Neural progenitor cell (in vitro differentiated cells): ENCODE results near the gene HUS1. TPM values are rescaled to one million over a fixed set of nuclear protein-coding genes. Genes with fewer than 3 reads are reported as not detected.

Experiments used
- DNase-seq: peaks from one replicate; pipeline ENCODE4 v3.0.0-alpha.2; 2016; ENCODE audit warnings: low spot score
- H2AFZ ChIP-seq: fragments of 200-600 bp; sonication (generic); replicated peaks from 2 replicates; pipeline ENCODE4 v1.6.1; 2016; ENCODE audit warnings: antibody characterized with exemption
- H3F3A ChIP-seq: fragments of 200-600 bp; sonication (generic); 2 replicates; pipeline ENCODE4 v1.6.1; 2016; ENCODE audit warnings: antibody characterized with exemption, low read depth
- H3K27ac ChIP-seq: fragments of 200-600 bp; sonication (generic); 2 replicates; pipeline ENCODE4 v1.5.1; 2016; ENCODE audit warnings: mild to moderate bottlenecking
- H3K27me3 ChIP-seq: fragments of 200-600 bp; sonication (generic); 2 replicates; pipeline ENCODE4 v1.6.1; 2016; ENCODE audit warnings: mild to moderate bottlenecking, moderate library complexity
- H3K36me3 ChIP-seq: fragments of 200-600 bp; sonication (generic); 2 replicates; pipeline ENCODE4 v1.5.1; 2016
- H3K4me1 ChIP-seq: fragments of 200-600 bp; sonication (generic); 2 replicates; pipeline ENCODE4 v1.6.1; 2016; ENCODE audit warnings: mixed run types
- H3K4me2 ChIP-seq: fragments of 200-600 bp; sonication (generic); 2 replicates; pipeline ENCODE4 v1.6.1; 2016
- H3K4me3 ChIP-seq: fragments of 200-600 bp; sonication (generic); 2 replicates; pipeline ENCODE4 v1.5.1; 2016
- H3K79me2 ChIP-seq: fragments of 200-600 bp; sonication (generic); 2 replicates; pipeline ENCODE4 v1.6.1; 2016; ENCODE audit warnings: low read depth
- H3K9ac ChIP-seq: fragments of 200-600 bp; sonication (generic); 2 replicates; pipeline ENCODE4 v1.6.1; 2016
- H3K9me3 ChIP-seq: fragments of 200-600 bp; sonication (generic); 2 replicates; pipeline ENCODE4 v1.5.1; 2016; ENCODE audit warnings: low read depth
- H4K20me1 ChIP-seq: fragments of 200-600 bp; sonication (generic); 2 replicates; pipeline ENCODE4 v1.6.1; 2016; ENCODE audit warnings: low read depth
- H3K27ac Mint-ChIP-seq: 3 replicates; pipeline ENCODE4 v1.8.0; 2021; ENCODE audit warnings: mixed read lengths
- H3K27me3 Mint-ChIP-seq: 2 replicates; pipeline ENCODE4 v1.8.0; 2022; ENCODE audit warnings: low read depth, mild to moderate bottlenecking, inconsistent platforms, moderate library complexity, mixed read lengths; ENCODE audit not compliant: insufficient read depth
- H3K36me3 Mint-ChIP-seq: 3 replicates; pipeline ENCODE4 v1.8.0; 2021; ENCODE audit warnings: mixed read lengths
- H3K4me1 Mint-ChIP-seq: 3 replicates; pipeline ENCODE4 v1.8.0; 2021; ENCODE audit warnings: mixed read lengths
- H3K4me3 Mint-ChIP-seq: 3 replicates; pipeline ENCODE4 v1.8.0; 2021; ENCODE audit warnings: mild to moderate bottlenecking, moderate library complexity, mixed read lengths
- H3K9me3 Mint-ChIP-seq: 3 replicates; pipeline ENCODE4 v1.8.0; 2020; ENCODE audit warnings: mixed read lengths
- CTCF ChIP-seq: fragments of 200-600 bp; sonication (generic); IDR thresholded peaks from 2 replicates; pipeline ENCODE4 v1.5.1; 2017; ENCODE audit warnings: antibody characterized with exemption, mild to moderate bottlenecking
- EZH2 ChIP-seq: fragments of 200-600 bp; sonication (generic); IDR thresholded peaks from 2 replicates; pipeline ENCODE4 v1.6.1; 2017; ENCODE audit warnings: antibody characterized with exemption, mild to moderate bottlenecking, moderate library complexity
- EZH2phosphoT487 ChIP-seq: fragments of 200-600 bp; sonication (generic); IDR thresholded peaks from 2 replicates; pipeline ENCODE4 v1.6.1; 2017; ENCODE audit warnings: antibody characterized with exemption
- total RNA-seq: library from RNA; depleted of rRNA; stranded (reverse); fragments of >200 nt; gene quantifications from 2 replicates; pipeline ENCODE4 v1.2.3, GENCODE V29; 2015; ENCODE audit warnings: low replicate concordance

HUS1 gene
- total RNA-seq, 1 donor from 2014 or later: 48.7 TPM

- Histone ChIP-seq H4K20me1 (no peaks in the 10 kb centered on the region), H3K4me2 (no peak overlapping the region), H3F3A (no peaks in the 10 kb centered on the region), H3K9me3 (no peaks in the 10 kb centered on the region), H3K4me1 (no peaks in the 10 kb centered on the region), H3K27me3 (no peaks in the 10 kb centered on the region), H3K36me3 (peaks cover 5% of the 10 kb centered on the region), H2AFZ (no peak overlapping the region), H3K9ac (no peak overlapping the region), H3K4me3 (no peak overlapping the region), H3K27ac (no peak overlapping the region), H3K79me2 (no peaks in the 10 kb centered on the region)
- TF ChIP-seq EZH2phosphoT487: no peak
- TF ChIP-seq CTCF: no peak
- TF ChIP-seq EZH2: no peak
- Mint-ChIP-seq H3K27me3 (peaks cover 7% of the 10 kb centered on the region), H3K4me1 (peaks cover 2% of the 10 kb centered on the region), H3K9me3 (no peaks in the 10 kb centered on the region), H3K36me3 (peaks cover 13% of the 10 kb centered on the region), H3K4me3 (no peak overlapping the region), H3K27ac (no peak overlapping the region)
- DNase-seq: no peak
Observed at GRCh38 chr7:47952224-47952623, 27.2 kb downstream of the HUS1 start.

GRCh38 chr7:47951374-47951773, 28.0 kb downstream of the HUS1 start:
- Mint-ChIP-seq H3K36me3 (peaks cover 10% of the 10 kb centered on the region), H3K9me3 (no peaks in the 10 kb centered on the region), H3K27ac (no peak overlapping the region), H3K4me1 (peaks cover 2% of the 10 kb centered on the region), H3K27me3 (peaks cover 7% of the 10 kb centered on the region), H3K4me3 (no peak overlapping the region)
- no peak overlapping the region for H2AFZ ChIP-seq
- no peaks in the 10 kb centered on the region for H3K27me3 ChIP-seq
- DNase-seq: no peak
- H3K9me3 ChIP-seq: no peaks in the 10 kb centered on the region
- H3K4me3 ChIP-seq: no peak overlapping the region
- H3F3A ChIP-seq: no peaks in the 10 kb centered on the region
- H3K4me2 ChIP-seq: no peak overlapping the region
- no peak overlapping the region for H3K27ac ChIP-seq
- H3K36me3 ChIP-seq: peaks cover 5% of the 10 kb centered on the region
- no peak for TF ChIP-seq CTCF
- no peak for TF ChIP-seq EZH2
- no peak for TF ChIP-seq EZH2phosphoT487
- no peaks in the 10 kb centered on the region for H4K20me1 ChIP-seq
- H3K4me1 ChIP-seq: no peaks in the 10 kb centered on the region
- no peak overlapping the region for H3K9ac ChIP-seq
- H3K79me2 ChIP-seq: no peaks in the 10 kb centered on the region

GRCh38 chr7:47950714-47951113, 28.7 kb downstream of the HUS1 start:
- no peaks in the 10 kb centered on the region for H3K9me3 ChIP-seq
- Mint-ChIP-seq H3K36me3 (peaks cover 10% of the 10 kb centered on the region), H3K27ac (no peak overlapping the region), H3K4me3 (no peak overlapping the region), H3K9me3 (no peaks in the 10 kb centered on the region), H3K4me1 (peaks cover 2% of the 10 kb centered on the region), H3K27me3 (peaks cover 10% of the 10 kb centered on the region)
- peak; percentile 34 for DNase-seq
- no peak overlapping the region for H3K4me2 ChIP-seq
- H3K27me3 ChIP-seq: no peaks in the 10 kb centered on the region
- H2AFZ ChIP-seq: no peak overlapping the region
- H3K9ac ChIP-seq: no peak overlapping the region
- H3F3A ChIP-seq: no peaks in the 10 kb centered on the region
- no peaks in the 10 kb centered on the region for H3K79me2 ChIP-seq
- H4K20me1 ChIP-seq: no peaks in the 10 kb centered on the region
- TF ChIP-seq EZH2phosphoT487 (no peak), EZH2 (no peak), CTCF (no peak)
- no peaks in the 10 kb centered on the region for H3K4me1 ChIP-seq
- H3K4me3 ChIP-seq: no peak overlapping the region
- no peak overlapping the region for H3K27ac ChIP-seq
- H3K36me3 ChIP-seq: peaks cover 5% of the 10 kb centered on the region

GRCh38 chr7:47949703-47950102, 29.7 kb downstream of the HUS1 start:
- Histone ChIP-seq H3K27ac (no peak overlapping the region), H3K9me3 (no peaks in the 10 kb centered on the region), H3K4me3 (no peak overlapping the region), H3K79me2 (no peaks in the 10 kb centered on the region), H3K27me3 (no peaks in the 10 kb centered on the region), H3K4me1 (no peaks in the 10 kb centered on the region), H3K9ac (no peak overlapping the region), H3K4me2 (no peak overlapping the region), H2AFZ (no peak overlapping the region), H3K36me3 (no peaks in the 10 kb centered on the region), H3F3A (no peaks in the 10 kb centered on the region), H4K20me1 (no peaks in the 10 kb centered on the region)
- peaks cover 9% of the 10 kb centered on the region for H3K36me3 Mint-ChIP-seq
- TF ChIP-seq EZH2phosphoT487: no peak
- no peak for TF ChIP-seq EZH2
- TF ChIP-seq CTCF: no peak
- H3K9me3 Mint-ChIP-seq: no peaks in the 10 kb centered on the region
- no peak overlapping the region for H3K4me3 Mint-ChIP-seq
- peaks cover 10% of the 10 kb centered on the region for H3K27me3 Mint-ChIP-seq
- H3K27ac Mint-ChIP-seq: no peak overlapping the region
- no peak for DNase-seq
- H3K4me1 Mint-ChIP-seq: peaks cover 4% of the 10 kb centered on the region
